MV-4-11 (cell line): ENCODE data around the gene ADK.

Experiments
- DNase-seq: peaks from one replicate; lab custom pipeline; 2025; lab: John Stamatoyannopoulos, UW

Gene ADK

GRCh38 chr10:74244097-74244685 is 93.2 kb downstream of the ADK start:
- peak; percentile 4 for DNase-seq

GRCh38 chr10:74244807-74245206 is 93.8 kb downstream of the ADK start:
- no peak for DNase-seq

GRCh38 chr10:74246495-74246894 is 95.5 kb downstream of the ADK start:
- DNase-seq: no peak

- DNase-seq: no peak
These were observed 98.8 kb downstream of the ADK start for GRCh38 chr10:74249865-74250264.

GRCh38 chr10:74255214-74255613 is 104.2 kb downstream of the ADK start:
- DNase-seq: peak; percentile 34

- DNase-seq: peak; percentile 72
These were observed 104.9 kb downstream of the ADK start for GRCh38 chr10:74255888-74256357.

- no peak for DNase-seq
These were observed 111.8 kb downstream of the ADK start for GRCh38 chr10:74262856-74263255.

GRCh38 chr10:74263996-74264395 is 113.0 kb downstream of the ADK start:
- no peak for DNase-seq

- DNase-seq: no peak
These were observed 121.3 kb downstream of the ADK start for GRCh38 chr10:74272288-74272687.

- DNase-seq: no peak
These were observed 124.8 kb downstream of the ADK start for GRCh38 chr10:74275755-74276290.

- no peak for DNase-seq
These were observed 125.4 kb downstream of the ADK start for GRCh38 chr10:74276416-74276815.

GRCh38 chr10:74282151-74282847 is 131.3 kb downstream of the ADK start:
- DNase-seq: no peak

- no peak for DNase-seq
These were observed 131.8 kb downstream of the ADK start for GRCh38 chr10:74282848-74283210.

GRCh38 chr10:74289188-74289587 is 138.2 kb downstream of the ADK start:
- DNase-seq: no peak

- DNase-seq: no peak
These were observed 138.9 kb downstream of the ADK start for GRCh38 chr10:74289951-74290350.

GRCh38 chr10:74290708-74291107 is 139.7 kb downstream of the ADK start:
- peak; percentile 35 for DNase-seq

GRCh38 chr10:74292871-74293427 is 141.9 kb downstream of the ADK start:
- DNase-seq: no peak

- DNase-seq: no peak
These were observed 142.8 kb downstream of the ADK start for GRCh38 chr10:74293686-74294371.

GRCh38 chr10:74297389-74298080 is 146.5 kb downstream of the ADK start:
- no peak for DNase-seq

- peak; percentile 68 for DNase-seq
These were observed 149.1 kb downstream of the ADK start for GRCh38 chr10:74300074-74300621.

- DNase-seq: peak; percentile 90
These were observed 149.6 kb downstream of the ADK start for GRCh38 chr10:74300666-74301065.

- no peak for DNase-seq
These were observed 154.7 kb downstream of the ADK start for GRCh38 chr10:74305730-74306129.
